Suprapubic skin (tissue), 4 donors: ENCODE measurements around the gene LCE6A. TPM values are rescaled to one million over a fixed set of nuclear protein-coding genes. Genes with fewer than 3 reads are reported as not detected.
A peak's percentile ranks its signal among the peaks of the same experiment; 100 is the strongest.

Experiments
- DNase-seq, 2 donors: peaks; one replicate each; pipeline ENCODE4 v3.0.0-alpha.2; 2019; ENCODE audit warnings: low spot score in 2 of 2
- H3K27ac ChIP-seq: fragments of 200-600 bp; sonication (generic); one replicate; pipeline ENCODE4 v1.5.1; 2019
- H3K27me3 ChIP-seq: fragments of 200-600 bp; sonication (generic); one replicate; pipeline ENCODE4 v1.5.1; 2019
- H3K36me3 ChIP-seq: fragments of 200-600 bp; sonication (generic); one replicate; pipeline ENCODE4 v1.5.1; 2019
- H3K4me1 ChIP-seq: fragments of 200-600 bp; sonication (generic); one replicate; pipeline ENCODE4 v1.5.1; 2019
- H3K4me3 ChIP-seq: fragments of 200-600 bp; sonication (generic); one replicate; pipeline ENCODE4 v1.5.1; 2019; ENCODE audit warnings: mild to moderate bottlenecking
- H3K9me3 ChIP-seq: fragments of 200-600 bp; sonication (generic); one replicate; pipeline ENCODE4 v1.5.1; 2019
- EP300 ChIP-seq: sonication (generic); formaldehyde crosslinking; IDR thresholded peaks from one replicate; pipeline ENCODE4 v1.6.1; 2017; ENCODE audit warnings: antibody characterized with exemption
- POLR2A ChIP-seq, 2 donors: fragments of 450-650 bp; IDR thresholded peaks; one replicate each; pipeline ENCODE4 v1.6.1; 2017; ENCODE audit warnings: antibody characterized with exemption in 2 of 2, mild to moderate bottlenecking in 2 of 2, moderate library complexity in 2 of 2
- POLR2AphosphoS5 ChIP-seq, 3 donors: sonication (generic); formaldehyde crosslinking; IDR thresholded peaks; one replicate each; pipeline ENCODE4 v1.6.1; 2017; ENCODE audit warnings: antibody characterized with exemption in 3 of 3
- WGBS: methylation state at CpG from one replicate; pipeline ENCODE4 v1.1.5; 2018; 5-methylcytosine and 5-hydroxymethylcytosine counted together
- total RNA-seq, 4 donors: library from RNA; depleted of rRNA; stranded (reverse); fragments of >200 nt; gene quantifications; one replicate each; pipeline ENCODE4 v1.1.0, GENCODE V29; 2016
- TF ChIP-seq, protein P1 (sequence below), 2 donors: fragments of 200-600 bp in 1 of 2; fragments of 450-650 bp in 1 of 2; sonication (generic) in 1 of 2; IDR thresholded peaks; one replicate each; pipeline ENCODE4 v1.5.1; 2016 to 2019; ENCODE audit warnings: antibody characterized with exemption in 2 of 2, mild to moderate bottlenecking in 1 of 2, moderate library complexity in 1 of 2

Gene LCE6A
- total RNA-seq, 4 donors from 2014 or later = 3.0 to 95.6 (median 55.0) TPM

GRCh38 chr1:152880907-152881306, 38.3 kb downstream of the LCE6A start:
- Histone ChIP-seq H3K9me3 (no peaks in the 10 kb centered on the region), H3K4me1 (peaks cover 6% of the 10 kb centered on the region), H3K27ac (peak overlapping the region; percentile 33), H3K4me3 (no peak overlapping the region), H3K27me3 (no peaks in the 10 kb centered on the region), H3K36me3 (no peaks in the 10 kb centered on the region)
- TF ChIP-seq POLR2A (IDR thresholded peaks at IDR 0.05) (no peak), POLR2AphosphoS5 (IDR thresholded peaks at IDR 0.05) (no peak), EP300 (no peak)
- TF ChIP-seq, protein P1, sequence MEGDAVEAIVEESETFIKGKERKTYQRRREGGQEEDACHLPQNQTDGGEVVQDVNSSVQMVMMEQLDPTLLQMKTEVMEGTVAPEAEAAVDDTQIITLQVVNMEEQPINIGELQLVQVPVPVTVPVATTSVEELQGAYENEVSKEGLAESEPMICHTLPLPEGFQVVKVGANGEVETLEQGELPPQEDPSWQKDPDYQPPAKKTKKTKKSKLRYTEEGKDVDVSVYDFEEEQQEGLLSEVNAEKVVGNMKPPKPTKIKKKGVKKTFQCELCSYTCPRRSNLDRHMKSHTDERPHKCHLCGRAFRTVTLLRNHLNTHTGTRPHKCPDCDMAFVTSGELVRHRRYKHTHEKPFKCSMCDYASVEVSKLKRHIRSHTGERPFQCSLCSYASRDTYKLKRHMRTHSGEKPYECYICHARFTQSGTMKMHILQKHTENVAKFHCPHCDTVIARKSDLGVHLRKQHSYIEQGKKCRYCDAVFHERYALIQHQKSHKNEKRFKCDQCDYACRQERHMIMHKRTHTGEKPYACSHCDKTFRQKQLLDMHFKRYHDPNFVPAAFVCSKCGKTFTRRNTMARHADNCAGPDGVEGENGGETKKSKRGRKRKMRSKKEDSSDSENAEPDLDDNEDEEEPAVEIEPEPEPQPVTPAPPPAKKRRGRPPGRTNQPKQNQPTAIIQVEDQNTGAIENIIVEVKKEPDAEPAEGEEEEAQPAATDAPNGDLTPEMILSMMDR (IDR thresholded peaks at IDR 0.05) = no peak
- no peak for DNase-seq
- 69% methylated on average over 1 of the region's 5 CpGs for WGBS

DNA sequence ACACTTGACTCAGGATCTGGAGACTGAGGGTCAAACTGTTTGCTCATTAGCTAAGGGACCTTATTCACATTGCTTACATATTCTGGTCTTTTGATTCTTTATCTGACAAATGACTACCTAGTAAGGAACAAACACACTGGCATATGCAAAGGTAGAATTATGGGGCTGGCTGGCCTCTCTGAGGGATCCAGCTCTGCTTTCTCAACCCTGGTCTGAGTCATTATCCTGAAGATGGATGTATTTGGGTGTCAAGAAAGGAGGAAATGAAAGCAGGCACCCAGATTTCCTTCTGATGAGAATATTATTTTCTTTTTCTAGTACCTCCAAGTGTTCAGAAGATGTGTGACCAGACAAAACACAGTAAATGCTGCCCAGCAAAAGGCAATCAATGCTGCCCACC, 41.4 kb downstream of the LCE6A start:
- Histone ChIP-seq H3K36me3 (no peaks in the 10 kb centered on the region), H3K4me3 (no peak overlapping the region), H3K4me1 (peaks cover 6% of the 10 kb centered on the region), H3K9me3 (no peaks in the 10 kb centered on the region), H3K27me3 (no peaks in the 10 kb centered on the region), H3K27ac (no peak overlapping the region)
- TF ChIP-seq EP300 (no peak), POLR2AphosphoS5 (IDR thresholded peaks at IDR 0.05) (no peak)
- no peak for DNase-seq

- Histone ChIP-seq H3K4me1 (peaks cover 6% of the 10 kb centered on the region), H3K4me3 (no peak overlapping the region), H3K27me3 (no peaks in the 10 kb centered on the region), H3K36me3 (no peaks in the 10 kb centered on the region), H3K27ac (no peak overlapping the region), H3K9me3 (no peaks in the 10 kb centered on the region)
- peak in 1 of 2 donors; percentile 57 for DNase-seq
- no peak for TF ChIP-seq POLR2AphosphoS5 (IDR thresholded peaks at IDR 0.05)
- no peak for TF ChIP-seq POLR2A (IDR thresholded peaks at IDR 0.05)
- TF ChIP-seq, protein P1 (IDR thresholded peaks at IDR 0.05) = no peak
- WGBS = 100% methylated on average over 1 of the region's 1 CpG
These were observed 41.9 kb downstream of the LCE6A start for GRCh38 chr1:152884506-152884905.

GRCh38 chr1:152884966-152885624, 42.4 kb downstream of the LCE6A start:
- peak in 1 of 2 donors; percentile 16 for DNase-seq
- 74% methylated on average over 4 of the region's 4 CpGs for WGBS
- H3K4me1 ChIP-seq = peaks cover 6% of the 10 kb centered on the region

GRCh38 chr1:152886085-152886484, 43.4 kb downstream of the LCE6A start:
- Histone ChIP-seq H3K27ac (no peak overlapping the region), H3K9me3 (no peaks in the 10 kb centered on the region), H3K4me1 (no peaks in the 10 kb centered on the region), H3K36me3 (no peaks in the 10 kb centered on the region), H3K4me3 (no peak overlapping the region), H3K27me3 (no peaks in the 10 kb centered on the region)
- DNase-seq = no peak
- 39% methylated on average over 3 of the region's 3 CpGs for WGBS
- TF ChIP-seq POLR2A (IDR thresholded peaks at IDR 0.05) (no peak), POLR2AphosphoS5 (IDR thresholded peaks at IDR 0.05) (no peak), EP300 (no peak)
- TF ChIP-seq, protein P1 (IDR thresholded peaks at IDR 0.05) = no peak

More at GRCh38 chr1:152884966-152885624, 42.4 kb downstream of the LCE6A start:
- TF ChIP-seq POLR2A (IDR thresholded peaks at IDR 0.05) (no peak), EP300 (no peak), POLR2AphosphoS5 (IDR thresholded peaks at IDR 0.05) (no peak)
- TF ChIP-seq, protein P1 (IDR thresholded peaks at IDR 0.05) = no peak
- Histone ChIP-seq H3K36me3 (no peaks in the 10 kb centered on the region), H3K9me3 (no peaks in the 10 kb centered on the region), H3K27me3 (no peaks in the 10 kb centered on the region), H3K4me3 (no peak overlapping the region), H3K27ac (no peak overlapping the region)
